GM19467 (cell line): ENCODE measurements around the gene RERG.

Experiments used
- ATAC-seq: cut with Tn5 transposase; IDR thresholded peaks from one replicate; pipeline ENCODE4 v1.9.1; 2021; ENCODE audit warnings: mild to moderate bottlenecking, moderate library complexity; ENCODE audit not compliant: unreplicated experiment

RERG gene

DNA sequence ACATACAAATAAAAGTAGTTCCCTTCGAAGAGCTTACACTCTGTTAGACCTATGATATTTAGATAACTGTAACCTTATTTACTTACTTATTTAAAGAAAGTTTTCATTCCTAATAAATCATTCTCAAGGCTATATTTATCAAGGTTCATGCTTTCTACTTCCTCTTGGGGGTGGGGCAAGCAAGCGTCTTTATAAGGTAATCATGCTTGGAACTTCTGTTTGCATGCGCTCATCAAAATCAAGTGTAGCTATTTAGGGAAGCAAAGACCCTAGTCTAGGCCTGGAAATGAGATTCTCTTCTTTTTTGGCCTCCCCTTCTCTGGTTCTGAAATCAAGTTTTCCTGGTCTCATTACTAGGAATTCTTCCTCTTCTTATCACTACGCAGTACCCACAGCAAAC is 766 bp downstream of the RERG start:
- ATAC-seq, result no peak

GRCh38 chr12:15218794-15219193 is 2.4 kb downstream of the RERG start:
- ATAC-seq, result no peak

DNA sequence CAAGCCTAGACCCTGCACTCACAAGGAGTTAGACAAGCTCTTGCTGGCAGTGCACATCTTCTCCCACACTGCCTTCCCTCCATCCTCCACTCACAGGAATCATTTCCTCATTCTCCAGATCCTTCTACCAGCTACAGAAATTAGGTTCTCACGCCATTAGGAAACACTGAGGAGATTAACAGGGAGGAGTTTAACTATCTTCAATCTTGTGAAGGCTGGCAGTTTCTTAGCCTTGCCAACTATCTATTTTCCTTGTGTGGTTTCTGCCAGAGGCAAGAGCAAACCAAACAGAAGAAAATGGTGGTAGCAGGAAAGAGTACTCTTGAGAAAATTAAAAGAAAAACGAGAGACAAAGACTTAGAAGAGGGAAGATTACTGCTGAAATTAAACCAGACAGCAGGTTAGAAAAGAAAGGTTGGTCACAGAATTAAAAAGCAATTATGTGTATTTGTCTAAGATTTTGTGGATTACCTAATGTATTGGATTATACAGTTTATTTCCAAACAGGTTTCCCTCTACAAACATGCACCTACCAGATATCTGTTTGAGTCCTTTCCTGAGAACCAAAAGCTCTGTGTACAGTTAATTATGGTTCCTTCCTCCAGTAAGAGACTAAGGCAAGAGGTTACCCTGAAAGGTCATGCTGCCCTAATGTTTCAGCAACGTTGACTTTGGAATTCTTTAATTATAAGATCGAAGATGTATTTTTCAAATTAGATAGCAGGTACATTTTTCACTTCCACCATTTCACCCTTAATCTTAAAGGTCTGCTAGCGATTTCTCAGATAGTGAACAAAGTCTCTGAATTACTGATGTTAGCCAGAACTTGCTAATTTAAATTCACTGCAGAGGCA is 5.0 kb downstream of the RERG start:
- no peak for ATAC-seq

GRCh38 chr12:15214851-15215601 is 6.2 kb downstream of the RERG start:
- no peak for ATAC-seq

DNA sequence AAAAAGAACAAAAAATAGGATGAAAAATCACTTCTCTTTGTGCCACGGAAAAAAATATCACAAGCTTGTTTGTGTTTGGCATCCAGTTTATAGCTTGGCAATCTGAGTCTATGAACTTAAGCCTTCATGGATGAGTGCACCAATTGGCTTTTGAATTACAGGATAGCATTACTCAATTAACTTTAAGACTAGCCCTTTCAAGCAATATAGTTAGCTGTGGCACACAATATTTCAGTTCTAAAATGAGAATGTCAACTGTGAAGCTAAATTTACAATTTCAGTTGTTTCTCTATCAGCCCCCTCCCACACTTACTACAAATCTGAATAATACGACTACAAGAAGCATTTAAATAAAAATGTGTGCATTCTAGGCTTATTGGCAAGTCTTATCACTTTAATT is 8.3 kb downstream of the RERG start:
- ATAC-seq, result no peak

GRCh38 chr12:15209782-15210181 is 11.4 kb downstream of the RERG start:
- ATAC-seq, result no peak

DNA sequence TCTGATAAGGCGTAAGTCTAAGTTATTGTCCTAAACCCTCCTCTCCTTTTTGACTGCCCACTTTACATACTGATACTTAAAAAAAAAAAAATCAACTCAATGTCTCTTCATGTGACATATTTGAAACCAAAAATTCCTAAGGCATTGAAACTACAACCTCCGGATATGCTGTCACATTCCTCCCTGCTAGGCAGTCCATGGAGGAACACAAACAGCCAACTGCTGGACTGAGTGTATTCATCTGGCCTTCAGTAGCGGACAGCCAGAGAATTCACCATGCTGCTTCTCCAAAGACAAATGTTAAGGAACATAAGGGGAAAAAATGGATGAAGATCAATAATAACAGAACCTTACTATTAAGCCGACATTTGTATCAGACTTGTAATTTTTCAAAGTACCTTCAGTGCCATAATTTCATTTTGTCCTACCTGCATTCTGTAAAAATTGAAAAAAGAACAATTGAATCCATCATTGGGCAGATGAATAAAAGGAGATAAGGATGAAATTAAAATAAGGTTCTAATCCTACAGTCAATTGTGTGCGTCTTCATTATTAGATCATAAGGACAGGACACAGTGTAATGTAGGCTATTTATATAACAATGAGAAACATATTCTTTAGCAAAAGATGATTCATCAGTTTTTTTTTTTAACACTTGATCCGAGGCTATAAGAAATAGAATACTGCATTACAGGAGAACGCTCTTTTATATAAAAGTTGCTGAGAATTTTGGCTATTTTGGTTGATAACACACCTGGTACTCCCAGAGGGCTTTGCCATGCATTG is 12.2 kb downstream of the RERG start:
- no peak for ATAC-seq

DNA sequence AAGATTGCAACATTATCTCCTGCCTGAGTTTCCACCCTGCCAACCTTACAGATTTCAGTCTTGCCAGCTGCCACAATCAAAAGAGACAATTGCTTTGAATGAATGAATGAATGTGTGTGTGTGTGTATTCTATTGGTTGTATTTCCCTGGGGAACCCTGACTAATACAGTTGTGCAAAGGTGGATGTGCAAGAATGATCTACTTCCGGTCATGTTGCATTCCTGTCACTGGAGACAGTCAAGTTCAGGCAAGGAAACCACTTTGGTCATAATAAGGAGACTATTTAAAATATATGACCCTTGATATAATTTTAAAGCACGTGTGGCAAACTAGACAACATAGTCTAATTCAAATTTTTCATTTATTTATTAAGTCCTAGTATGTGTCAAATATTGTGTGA is 13.1 kb downstream of the RERG start:
- ATAC-seq, result no peak

DNA sequence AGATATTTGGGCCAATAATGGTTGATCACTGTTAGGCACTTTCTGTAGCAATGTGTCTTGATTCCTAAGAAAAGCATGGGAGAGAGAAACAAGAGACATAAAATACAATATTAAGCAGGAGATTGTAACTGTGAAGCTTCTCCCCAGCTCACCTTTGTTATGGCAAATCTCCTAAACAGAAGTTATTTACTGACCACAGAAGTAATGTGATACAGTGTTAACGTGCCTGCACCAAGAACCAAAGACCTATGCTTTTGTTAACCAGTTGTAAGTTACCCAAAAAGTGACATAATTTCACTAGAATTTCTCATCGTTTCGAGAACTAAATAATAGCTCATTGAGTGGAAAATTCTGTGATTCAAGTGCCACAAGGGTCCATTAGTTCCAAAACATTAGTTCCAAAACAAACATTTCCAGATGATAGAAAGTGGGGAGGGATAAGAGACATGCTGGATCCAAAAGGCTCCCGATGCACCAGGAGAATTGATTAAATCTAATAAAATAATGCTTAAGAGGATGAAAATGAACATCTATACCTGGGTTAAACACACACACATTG is 14.3 kb downstream of the RERG start:
- ATAC-seq, result no peak

DNA sequence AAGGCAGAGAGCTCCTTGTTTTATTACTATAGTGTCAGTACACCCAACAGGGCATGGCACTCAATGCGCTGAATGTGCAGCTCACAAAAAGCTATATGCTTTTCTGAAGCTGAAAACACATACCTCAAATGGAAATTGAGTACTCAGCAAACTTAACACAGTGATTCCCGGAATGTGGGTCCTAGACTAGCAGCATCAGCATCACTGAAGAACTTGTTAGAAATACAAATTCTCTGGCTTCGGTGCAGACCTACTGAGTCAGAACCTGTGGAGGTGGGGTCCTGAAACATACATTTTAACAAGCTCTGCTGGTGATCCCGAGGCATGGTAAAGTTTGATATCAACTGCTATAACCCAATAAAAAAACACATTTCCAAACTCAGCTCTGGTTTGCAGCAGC is 14.9 kb downstream of the RERG start:
- ATAC-seq, result no peak

GRCh38 chr12:15205341-15206010 is 15.7 kb downstream of the RERG start:
- no peak for ATAC-seq

DNA sequence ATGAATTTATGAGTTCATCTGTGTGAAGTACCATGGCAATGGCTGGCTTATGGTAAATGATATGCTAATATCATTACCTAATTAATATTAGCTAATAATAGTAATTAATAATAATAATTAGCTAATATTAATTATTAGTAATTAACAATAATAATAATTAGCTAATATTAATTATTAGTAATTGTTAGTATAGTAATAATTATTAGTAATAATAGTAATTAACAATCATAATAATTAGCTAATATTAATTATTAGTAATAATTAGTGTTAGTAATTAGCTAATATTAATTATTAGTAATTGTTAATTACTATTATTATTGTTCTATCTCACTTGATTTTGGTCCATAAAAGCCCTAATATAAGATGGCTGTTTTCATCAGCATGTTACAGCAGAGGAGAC is 19.8 kb downstream of the RERG start:
- no peak for ATAC-seq

GRCh38 chr12:15201056-15201455 is 20.2 kb downstream of the RERG start:
- ATAC-seq, result no peak

- ATAC-seq, result no peak
Measured at GRCh38 chr12:15200641-15201040, 20.6 kb downstream of the RERG start.

DNA sequence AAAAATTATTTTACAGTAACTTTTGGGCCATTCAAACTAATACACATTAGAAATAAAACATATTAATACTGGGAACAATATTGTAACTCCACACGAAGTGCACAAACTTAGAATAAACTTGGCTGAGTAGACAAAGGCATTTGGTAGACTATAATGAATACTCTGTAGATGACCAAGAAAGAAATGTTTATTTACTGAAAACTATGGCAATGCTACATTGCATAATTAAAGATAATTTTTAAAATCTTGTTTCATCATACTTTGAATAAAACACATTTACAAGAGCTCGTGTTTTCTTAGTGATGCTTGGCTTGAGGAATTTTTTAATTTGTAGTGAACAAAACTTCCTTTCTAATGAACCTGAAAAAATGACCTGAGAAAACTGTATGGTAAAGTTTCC is 21.3 kb downstream of the RERG start:
- ATAC-seq, result no peak

DNA sequence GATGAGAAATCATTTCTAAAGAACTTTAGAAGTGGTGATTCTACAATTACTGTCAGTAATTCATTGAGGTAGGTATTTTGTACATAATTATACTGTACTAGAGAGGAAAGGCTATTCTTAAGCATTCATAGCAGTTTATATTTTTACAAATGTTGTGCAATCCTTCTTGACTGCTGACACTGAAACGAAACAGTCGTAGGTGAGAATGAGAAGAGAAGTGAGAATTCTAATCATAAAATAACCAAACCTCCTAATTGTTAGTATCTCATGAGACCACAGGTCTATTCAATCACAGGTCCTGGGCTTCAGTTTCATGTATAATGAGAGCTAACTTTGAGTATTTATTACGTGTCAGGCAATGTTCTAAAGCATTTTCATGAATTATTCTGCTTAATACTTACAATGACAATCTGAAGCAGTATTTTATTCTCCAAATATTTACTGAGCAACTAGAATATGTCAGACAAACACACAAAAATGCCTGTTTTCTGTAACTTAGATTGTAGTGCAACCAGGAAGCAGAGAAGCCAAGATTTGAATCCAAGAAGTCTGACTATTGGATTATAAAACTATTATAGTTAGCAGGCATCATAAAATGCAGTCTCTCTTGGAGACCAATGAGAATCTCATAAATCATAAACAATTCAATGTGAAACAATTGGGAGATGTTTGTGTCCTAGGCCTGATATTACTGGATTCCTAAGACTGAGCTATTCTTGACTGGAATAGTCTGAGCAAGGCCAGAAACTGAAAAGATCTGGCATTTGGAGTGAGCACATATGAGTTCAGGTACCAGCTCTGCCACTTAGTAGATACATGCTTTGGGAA is 24.3 kb downstream of the RERG start:
- no peak for ATAC-seq

DNA sequence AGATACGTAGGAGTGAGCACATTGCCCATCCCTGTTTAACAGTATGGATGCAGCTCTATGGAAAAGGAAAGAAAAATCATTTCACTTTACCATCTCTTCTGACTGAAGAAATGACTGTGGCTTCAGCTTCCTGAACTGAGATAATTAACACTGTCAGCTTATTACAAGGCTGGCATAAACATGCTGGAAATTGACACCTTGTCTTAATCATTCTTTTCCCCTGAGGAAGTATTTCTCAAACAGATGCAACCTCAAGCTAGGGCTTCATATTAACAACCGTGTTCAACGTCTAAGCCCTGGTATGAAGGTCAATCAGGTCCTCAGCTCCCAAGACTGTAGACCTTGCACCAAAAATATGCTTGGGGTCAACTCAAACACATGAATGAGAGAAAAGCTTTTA is 25.0 kb downstream of the RERG start:
- ATAC-seq, result no peak

GRCh38 chr12:15194456-15195368 is 26.5 kb downstream of the RERG start:
- ATAC-seq, result no peak

DNA sequence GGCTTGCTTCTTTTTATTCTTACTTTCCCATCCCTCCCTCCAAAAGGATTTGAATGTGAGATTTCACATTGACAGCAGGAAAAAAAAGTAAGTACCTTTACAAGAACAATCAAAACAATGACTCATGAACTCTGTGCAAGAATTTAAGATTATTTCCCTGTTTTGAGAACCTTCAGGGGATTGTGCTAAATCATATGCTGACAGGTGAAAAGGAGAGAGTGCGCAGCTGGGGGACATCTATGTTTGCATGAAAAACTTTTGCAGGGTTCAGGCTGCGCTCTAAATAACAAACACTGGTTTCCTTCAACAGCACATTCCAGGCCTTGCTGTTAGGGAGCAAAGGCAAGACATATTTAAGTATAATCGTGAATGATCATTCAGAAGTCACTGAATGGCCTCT is 27.3 kb downstream of the RERG start:
- no peak for ATAC-seq
